ENCODE data around the gene PRKCB.

The PRKCB gene

DNA sequence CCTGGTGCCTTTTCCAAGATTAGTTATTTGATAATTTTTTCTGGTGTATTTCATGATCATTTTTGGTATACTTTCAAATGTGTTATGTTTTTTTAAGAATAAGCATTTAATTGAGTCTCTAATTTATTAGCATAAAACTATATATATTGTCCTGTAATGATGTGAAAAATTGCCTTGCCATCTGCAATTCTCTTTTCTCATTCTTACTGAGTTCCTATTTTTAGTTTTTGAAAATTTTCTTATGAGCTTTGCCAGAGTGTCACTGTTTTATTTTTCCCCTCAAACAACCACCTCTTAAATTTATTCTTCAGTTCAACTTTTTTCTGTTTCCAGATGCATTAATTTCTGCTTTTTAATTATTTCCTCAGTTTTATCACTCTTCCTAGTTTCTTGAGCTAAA is 59.3 kb downstream of the PRKCB start:
- no peak for DNase-seq (ENCODE audit: low read depth)
- H3K4me3 ChIP-seq (ENCODE audit: low read depth, low read length): no peak overlapping the region
- TF ChIP-seq, protein P1, sequence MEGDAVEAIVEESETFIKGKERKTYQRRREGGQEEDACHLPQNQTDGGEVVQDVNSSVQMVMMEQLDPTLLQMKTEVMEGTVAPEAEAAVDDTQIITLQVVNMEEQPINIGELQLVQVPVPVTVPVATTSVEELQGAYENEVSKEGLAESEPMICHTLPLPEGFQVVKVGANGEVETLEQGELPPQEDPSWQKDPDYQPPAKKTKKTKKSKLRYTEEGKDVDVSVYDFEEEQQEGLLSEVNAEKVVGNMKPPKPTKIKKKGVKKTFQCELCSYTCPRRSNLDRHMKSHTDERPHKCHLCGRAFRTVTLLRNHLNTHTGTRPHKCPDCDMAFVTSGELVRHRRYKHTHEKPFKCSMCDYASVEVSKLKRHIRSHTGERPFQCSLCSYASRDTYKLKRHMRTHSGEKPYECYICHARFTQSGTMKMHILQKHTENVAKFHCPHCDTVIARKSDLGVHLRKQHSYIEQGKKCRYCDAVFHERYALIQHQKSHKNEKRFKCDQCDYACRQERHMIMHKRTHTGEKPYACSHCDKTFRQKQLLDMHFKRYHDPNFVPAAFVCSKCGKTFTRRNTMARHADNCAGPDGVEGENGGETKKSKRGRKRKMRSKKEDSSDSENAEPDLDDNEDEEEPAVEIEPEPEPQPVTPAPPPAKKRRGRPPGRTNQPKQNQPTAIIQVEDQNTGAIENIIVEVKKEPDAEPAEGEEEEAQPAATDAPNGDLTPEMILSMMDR (IDR thresholded peaks at IDR 0.05; ENCODE audit: control insufficient read depth, extremely low read depth, insufficient read depth): no peak

DNA sequence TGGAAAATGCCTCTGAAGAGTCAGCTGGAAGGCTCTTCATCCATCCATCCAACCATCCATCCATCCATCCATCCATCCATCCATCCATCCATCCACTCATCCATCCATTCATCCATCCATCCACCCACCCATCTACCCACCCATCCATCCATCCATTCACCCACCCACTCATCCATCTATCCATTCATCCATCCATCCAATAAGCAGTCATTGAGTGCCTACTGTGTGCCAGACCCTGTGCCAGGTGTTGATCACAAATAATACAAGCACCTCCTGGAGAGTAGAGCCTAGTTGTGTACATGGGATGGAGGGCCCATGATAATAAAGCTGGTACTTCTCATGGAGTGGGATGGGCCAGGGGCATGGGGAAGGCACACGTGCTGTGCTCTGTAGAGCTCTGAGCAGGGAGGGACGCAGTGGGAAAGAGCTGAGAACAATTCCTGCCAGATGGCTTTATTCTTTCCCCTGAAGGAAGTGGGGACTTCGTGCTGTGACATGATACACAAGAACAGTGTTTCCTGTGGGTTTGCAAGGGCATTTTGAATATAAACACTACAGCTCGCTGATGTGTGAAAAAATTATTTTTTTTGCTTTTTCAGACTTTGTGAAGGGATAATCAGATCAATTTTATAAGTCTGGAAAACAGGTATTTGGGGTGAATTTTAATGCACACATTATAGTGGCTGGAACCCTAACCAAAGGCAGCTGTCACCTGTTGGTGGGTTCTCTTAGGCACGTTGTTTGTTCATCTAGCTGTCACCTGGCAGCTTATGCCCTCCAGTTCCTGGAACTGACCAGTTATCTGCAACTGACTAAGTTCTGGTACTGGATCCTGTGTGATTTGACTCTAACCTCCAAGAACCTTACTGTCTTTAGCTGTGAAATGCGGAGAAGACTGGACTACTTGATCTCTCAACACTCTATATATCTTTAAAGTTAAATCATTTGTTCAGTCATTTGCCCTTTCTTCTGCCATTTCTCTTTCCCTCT is 61.3 kb downstream of the PRKCB start:
- H3K4me3 ChIP-seq (ENCODE audit: low read depth, low read length): no peak overlapping the region
- TF ChIP-seq, protein P1 (IDR thresholded peaks at IDR 0.05; ENCODE audit: control insufficient read depth, extremely low read depth, insufficient read depth): no peak
- no peak for DNase-seq (ENCODE audit: low read depth)

DNA sequence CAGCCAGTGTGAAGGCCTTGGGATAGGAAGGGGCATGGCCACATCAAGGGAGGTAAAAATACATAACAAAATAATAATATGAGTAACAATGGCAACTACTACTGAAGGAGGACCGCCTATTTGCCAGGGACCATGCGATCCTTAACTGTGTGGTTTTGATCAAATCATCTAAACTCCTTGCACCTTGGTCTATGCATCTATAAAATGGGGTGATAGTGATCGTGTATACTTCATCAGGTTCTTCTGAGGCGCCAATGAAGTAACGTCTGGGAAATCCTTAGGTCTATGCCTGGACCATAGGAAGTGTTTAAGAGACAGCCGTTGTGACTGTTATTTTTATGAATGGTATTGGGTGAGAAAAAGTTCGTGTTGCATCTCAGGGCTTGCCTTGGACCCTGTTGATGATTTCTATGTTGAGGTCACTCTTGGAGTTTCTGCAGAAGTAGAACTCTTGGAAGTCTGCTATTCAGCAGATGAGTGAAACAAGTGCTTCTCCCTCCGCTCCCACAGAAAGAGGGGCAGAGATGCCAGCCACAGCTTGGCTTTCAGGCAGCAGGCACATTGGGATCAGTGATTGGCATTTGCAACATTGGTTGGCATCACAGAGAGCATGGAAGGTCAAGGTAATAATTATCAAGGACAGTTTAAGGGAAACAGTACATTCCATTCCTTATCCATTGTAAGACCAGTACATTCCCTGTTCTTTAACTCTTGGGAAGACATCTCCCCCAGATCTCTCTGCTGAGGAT is 63.1 kb downstream of the PRKCB start:
- no peak for DNase-seq (ENCODE audit: low read depth)
- TF ChIP-seq, protein P1 (IDR thresholded peaks at IDR 0.05; ENCODE audit: control insufficient read depth, extremely low read depth, insufficient read depth): no peak
- no peak overlapping the region for H3K4me3 ChIP-seq (ENCODE audit: low read depth, low read length)

DNA sequence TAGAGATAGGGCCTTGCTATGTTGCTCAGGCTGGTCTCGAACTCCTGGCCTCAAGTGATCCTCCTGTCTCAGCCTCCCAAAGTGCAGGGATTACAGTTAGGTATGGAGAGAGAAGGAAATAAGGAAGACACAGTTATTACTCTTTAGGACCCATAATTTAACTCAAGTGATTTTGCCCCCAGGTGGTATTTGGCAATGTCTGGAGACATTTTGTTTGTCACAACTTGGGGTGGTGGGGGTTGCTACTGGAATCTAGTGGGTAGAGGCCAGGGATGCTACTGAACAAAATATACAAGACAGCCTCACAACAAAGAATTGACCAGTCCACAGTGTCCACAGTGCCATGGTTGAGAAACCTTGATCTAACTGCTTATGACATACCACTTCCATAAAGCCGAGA is 64.1 kb downstream of the PRKCB start:
- TF ChIP-seq, protein P1 (IDR thresholded peaks at IDR 0.05; ENCODE audit: control insufficient read depth, extremely low read depth, insufficient read depth): no peak
- no peak overlapping the region for H3K4me3 ChIP-seq (ENCODE audit: low read depth, low read length)
- DNase-seq (ENCODE audit: low read depth): no peak

DNA sequence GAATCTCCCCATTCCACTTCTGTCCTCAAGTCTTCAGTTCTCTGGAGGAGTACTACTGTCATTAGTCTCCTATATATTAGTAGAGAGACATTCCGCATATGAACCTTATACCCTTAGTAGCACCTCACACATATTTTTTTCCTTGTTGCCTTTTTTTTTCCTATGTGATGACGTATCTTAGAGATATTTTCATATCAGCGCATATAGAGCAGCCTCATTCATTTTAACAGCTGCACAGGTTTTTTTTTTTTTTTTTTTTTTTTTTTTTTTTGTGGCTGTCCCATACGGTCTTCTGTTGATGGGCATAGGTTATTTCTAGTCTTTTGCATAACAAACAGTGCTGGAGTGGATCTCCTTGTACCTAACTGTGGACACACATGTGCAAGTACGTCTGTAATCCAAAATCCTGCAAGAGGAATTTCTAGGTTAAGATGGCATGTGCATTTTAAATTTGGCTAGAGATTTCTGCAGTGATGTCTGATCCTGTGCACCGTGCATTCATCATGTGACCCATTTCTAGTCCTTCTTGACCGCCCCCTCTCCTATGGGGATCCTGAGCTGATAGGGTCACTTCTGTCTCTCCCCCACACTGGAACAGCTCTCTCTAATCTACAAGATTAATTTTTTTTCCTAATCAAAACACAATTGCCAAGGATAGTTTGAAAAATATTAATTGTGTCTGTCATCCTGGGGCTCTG is 64.8 kb downstream of the PRKCB start:
- DNase-seq (ENCODE audit: low read depth): no peak
- H3K4me3 ChIP-seq (ENCODE audit: low read depth, low read length): no peak overlapping the region
- TF ChIP-seq, protein P1 (IDR thresholded peaks at IDR 0.05; ENCODE audit: control insufficient read depth, extremely low read depth, insufficient read depth): no peak

DNA sequence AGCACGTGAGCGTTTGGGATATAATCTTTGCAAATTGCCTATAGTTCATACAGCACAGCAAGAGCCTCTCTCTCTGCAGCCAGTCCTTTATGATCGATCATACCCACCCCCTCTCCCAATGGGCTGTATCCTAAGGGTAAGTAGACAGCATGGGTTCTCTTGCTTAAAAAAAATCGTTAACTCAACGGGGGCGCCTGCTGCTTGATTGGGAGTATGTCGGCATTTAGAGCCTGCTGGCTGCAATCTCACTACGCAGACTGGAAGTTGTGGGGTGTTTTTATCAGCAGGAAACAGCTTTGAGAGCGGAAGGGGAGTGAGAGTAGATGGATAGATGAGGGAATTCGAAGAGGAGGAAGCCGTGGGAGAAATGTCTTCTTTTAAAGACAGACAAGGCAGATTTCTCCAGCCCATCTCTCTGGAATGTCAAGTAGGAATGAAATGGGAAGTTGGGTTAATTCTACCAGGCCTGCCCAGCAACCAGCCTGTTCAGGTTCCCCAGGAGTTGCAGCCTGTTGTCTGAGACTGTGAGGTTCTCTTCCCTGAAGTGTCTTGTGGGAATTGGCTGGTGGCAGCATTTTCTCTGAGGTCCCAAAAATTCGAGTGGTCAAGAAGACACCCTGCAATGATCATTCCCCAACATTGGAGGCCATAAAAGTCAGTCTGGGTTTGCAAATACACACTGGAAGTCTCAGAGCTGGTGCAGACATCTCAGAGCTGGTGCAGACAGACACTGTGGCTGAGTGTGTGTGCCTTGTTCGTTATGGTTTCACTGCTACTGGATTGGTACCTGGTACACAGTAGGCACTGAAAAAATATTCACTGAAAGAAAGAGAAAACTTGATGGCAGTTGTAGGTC is 65.6 kb downstream of the PRKCB start:
- DNase-seq (ENCODE audit: low read depth): no peak
- TF ChIP-seq, protein P1 (IDR thresholded peaks at IDR 0.05; ENCODE audit: control insufficient read depth, extremely low read depth, insufficient read depth): no peak
- no peak overlapping the region for H3K4me3 ChIP-seq (ENCODE audit: low read depth, low read length)

Data from LNCaP clone FGC (cell line).